IPS-18a (cell line): Measurements from ENCODE around the gene TTF2.
"Not testable (repeated sequence)": the region's sequence is repeated elsewhere in the genome, so short reads cannot be mapped to it uniquely, and the experiment has no call there.

Source experiments
- H3K27ac ChIP-seq: one replicate; pipeline ENCODE4 v1.5.1; 2013; ENCODE audit warnings: low read length
- H3K27me3 ChIP-seq: one replicate; pipeline ENCODE4 v1.6.1; 2013; ENCODE audit warnings: mild to moderate bottlenecking, low read length; ENCODE audit not compliant: control insufficient read depth, insufficient read depth
- H3K36me3 ChIP-seq: one replicate; pipeline ENCODE4 v1.6.1; 2013; ENCODE audit warnings: low read depth, low read length; ENCODE audit not compliant: control insufficient read depth
- H3K4me1 ChIP-seq: one replicate; pipeline ENCODE4 v1.6.1; 2013; ENCODE audit warnings: low read depth, low read length; ENCODE audit not compliant: control insufficient read depth
- H3K4me3 ChIP-seq: one replicate; pipeline ENCODE4 v1.5.1; 2013; ENCODE audit warnings: low read length
- H3K9ac ChIP-seq: one replicate; pipeline ENCODE4 v1.6.1; 2013; ENCODE audit warnings: mild to moderate bottlenecking, low read length, moderate library complexity
- H3K9me3 ChIP-seq: one replicate; pipeline ENCODE4 v1.6.1; 2013; ENCODE audit warnings: low read depth, low read length; ENCODE audit not compliant: control insufficient read depth

Gene TTF2

DNA sequence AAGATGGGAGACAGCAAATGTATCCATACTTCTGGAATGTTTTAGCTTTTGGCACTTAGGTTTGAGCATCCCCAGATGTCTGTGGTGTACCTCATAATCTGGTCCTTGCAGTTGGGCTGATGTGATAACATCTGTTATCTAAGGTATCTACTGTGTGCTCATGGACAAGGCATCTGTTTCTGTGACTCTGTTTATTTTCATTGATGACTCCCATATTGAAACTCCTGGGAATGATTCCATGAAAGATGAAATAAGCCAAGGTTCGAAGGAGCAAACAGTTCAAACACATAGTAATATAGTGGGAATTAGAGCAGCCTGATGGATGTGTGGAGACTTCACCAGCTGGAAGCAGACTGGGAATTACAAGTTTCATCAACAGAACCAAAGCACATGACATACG lies 82.1 kb downstream of the TTF2 start:
- H3K27ac ChIP-seq = no peak overlapping the region

DNA sequence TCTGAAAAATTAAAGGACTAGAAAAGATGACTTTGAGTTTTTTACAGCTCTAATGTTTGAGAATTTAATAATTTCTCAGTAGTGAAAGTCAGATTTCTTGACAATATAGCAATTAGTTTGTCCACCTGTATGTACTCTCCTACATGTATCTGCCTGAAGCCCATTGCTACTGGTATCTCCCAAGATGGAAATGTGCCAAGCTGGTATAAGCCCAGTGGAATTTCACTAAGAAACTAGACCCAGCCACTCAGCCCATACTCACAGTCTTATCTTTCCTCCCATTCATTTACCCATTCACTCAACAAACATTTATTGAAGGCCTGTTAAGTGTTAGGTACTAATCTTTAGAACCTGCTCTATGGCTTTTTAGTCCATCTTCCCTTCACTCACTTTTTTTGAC lies 83.0 kb downstream of the TTF2 start:
- no peak overlapping the region for H3K9ac ChIP-seq
- no peaks in the 10 kb centered on the region for H3K9me3 ChIP-seq
- peaks cover 16% of the 10 kb centered on the region for H3K4me1 ChIP-seq
- no peak overlapping the region for H3K4me3 ChIP-seq
- H3K36me3 ChIP-seq = no peaks in the 10 kb centered on the region
- H3K27ac ChIP-seq = no peak overlapping the region
- no peaks in the 10 kb centered on the region for H3K27me3 ChIP-seq

More for the DNA sequence above, 82.1 kb downstream of the TTF2 start:
- no peaks in the 10 kb centered on the region for H3K27me3 ChIP-seq
- peaks cover 15% of the 10 kb centered on the region for H3K4me1 ChIP-seq
- H3K4me3 ChIP-seq = no peak overlapping the region
- no peaks in the 10 kb centered on the region for H3K36me3 ChIP-seq
- H3K9ac ChIP-seq = no peak overlapping the region
- H3K9me3 ChIP-seq = no peaks in the 10 kb centered on the region

DNA sequence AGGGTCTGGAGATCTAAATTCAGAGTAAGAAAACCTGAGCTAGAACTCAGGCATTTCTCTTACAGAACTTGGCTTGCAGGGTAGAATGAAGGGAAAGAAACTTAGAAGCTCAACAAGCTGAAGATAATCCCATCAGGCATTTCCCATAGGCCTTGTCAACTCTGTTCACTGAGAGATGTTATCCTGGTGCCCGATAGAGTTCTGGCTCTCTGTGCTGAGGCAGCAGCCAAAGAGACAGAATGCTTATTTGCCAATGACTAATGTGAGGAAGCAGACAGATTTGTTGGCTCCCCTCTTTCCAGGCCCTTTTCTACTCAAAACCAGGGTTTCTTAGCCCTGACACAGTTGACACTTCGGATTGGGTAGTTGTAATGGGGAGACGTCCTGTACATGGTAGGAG lies 83.7 kb downstream of the TTF2 start:
- no peaks in the 10 kb centered on the region for H3K36me3 ChIP-seq
- no peak overlapping the region for H3K4me3 ChIP-seq
- no peak overlapping the region for H3K9ac ChIP-seq
- no peaks in the 10 kb centered on the region for H3K27me3 ChIP-seq
- H3K27ac ChIP-seq = no peak overlapping the region
- peaks cover 16% of the 10 kb centered on the region for H3K4me1 ChIP-seq
- no peaks in the 10 kb centered on the region for H3K9me3 ChIP-seq

DNA sequence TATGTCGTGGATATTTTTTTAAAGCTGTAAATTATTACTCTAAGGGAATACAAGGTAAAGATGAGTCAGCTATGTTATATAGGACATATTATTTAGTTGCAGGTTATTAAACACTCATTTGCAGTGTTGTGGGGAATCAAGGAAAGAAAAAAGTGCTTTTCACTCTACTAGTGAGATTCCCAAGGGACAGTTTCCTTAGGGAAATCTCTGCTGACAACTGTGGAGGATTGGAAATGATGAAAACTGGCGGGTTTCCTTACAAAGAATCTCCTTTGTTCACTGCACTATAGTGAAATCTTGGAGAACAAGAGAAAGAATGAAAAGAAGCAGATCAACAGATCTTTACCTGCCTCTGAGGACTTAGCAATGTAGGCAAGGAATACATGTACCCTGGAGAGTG lies 85.9 kb downstream of the TTF2 start:
- H3K27me3 ChIP-seq = no peaks in the 10 kb centered on the region
- H3K27ac ChIP-seq = no peak overlapping the region
- no peaks in the 10 kb centered on the region for H3K9me3 ChIP-seq
- H3K4me3 ChIP-seq = no peak overlapping the region
- no peak overlapping the region for H3K9ac ChIP-seq
- peaks cover 16% of the 10 kb centered on the region for H3K4me1 ChIP-seq
- H3K36me3 ChIP-seq = no peaks in the 10 kb centered on the region

DNA sequence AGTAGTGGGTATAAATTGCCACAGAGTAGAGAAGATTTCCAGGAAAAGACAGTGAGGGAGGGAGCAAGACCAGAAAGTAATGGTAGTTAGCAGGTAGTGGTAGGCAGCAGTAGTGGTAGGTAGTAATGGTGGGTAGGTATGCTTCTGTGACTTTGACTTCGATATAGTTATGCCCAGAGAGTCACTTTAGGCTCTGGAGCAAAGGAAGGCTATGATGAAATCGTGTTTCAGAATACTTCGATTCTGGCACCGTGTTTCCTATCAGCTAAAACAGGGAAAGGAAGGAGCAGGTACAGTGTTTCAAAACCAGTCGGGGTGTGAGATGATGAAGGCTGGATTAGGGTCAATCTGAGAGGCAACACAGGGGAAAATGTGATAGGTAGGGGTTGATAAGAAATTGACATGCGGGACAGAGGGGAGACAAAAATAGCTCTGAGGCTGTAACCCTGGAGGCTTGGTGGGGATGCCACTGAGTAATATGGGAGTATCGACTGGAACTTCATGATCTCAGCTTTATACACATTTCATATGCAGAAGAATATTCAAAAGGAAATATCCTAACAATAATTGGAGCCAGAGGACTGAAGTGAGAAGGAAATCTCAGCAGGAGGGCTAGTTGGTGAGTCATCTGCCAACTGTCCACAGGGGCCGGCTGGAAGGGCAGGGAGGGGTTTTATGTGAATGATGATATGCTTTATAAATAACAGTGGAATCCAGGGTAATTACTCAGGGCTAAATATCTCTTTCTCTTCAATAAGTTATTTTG lies 86.6 kb downstream of the TTF2 start:
- Histone ChIP-seq H3K27ac (no peak overlapping the region), H3K4me1 (peaks cover 16% of the 10 kb centered on the region), H3K4me3 (no peak overlapping the region), H3K27me3 (no peaks in the 10 kb centered on the region), H3K9me3 (no peaks in the 10 kb centered on the region), H3K9ac (no peak overlapping the region), H3K36me3 (no peaks in the 10 kb centered on the region)

DNA sequence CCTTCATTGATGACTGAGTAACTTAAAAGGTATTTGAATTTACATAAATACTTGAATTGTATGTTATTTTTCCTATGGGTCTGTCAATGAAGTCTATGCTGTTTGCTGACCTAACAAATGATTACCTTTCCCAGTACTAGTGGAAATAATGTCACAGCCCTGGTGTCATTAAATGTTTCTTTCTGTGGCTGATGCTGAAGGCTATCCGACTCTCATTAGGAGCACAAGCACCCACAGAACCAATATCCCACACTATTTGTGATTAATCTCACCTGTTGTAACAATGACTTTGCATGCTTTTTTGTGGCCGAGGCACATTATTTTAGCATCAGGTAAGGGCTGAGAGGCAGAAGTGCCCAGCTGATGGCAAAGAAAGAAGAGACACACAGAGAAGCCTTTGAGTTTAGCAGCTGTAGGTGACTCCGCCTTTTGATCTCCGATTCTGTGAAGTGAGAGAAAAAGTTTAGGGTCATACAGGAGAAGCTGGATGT lies 87.3 kb downstream of the TTF2 start:
- H3K4me1 ChIP-seq = peaks cover 16% of the 10 kb centered on the region
- no peaks in the 10 kb centered on the region for H3K9me3 ChIP-seq
- H3K4me3 ChIP-seq = no peak overlapping the region
- H3K27ac ChIP-seq = no peak overlapping the region
- no peak overlapping the region for H3K9ac ChIP-seq
- H3K27me3 ChIP-seq = no peaks in the 10 kb centered on the region
- H3K36me3 ChIP-seq = no peaks in the 10 kb centered on the region

DNA sequence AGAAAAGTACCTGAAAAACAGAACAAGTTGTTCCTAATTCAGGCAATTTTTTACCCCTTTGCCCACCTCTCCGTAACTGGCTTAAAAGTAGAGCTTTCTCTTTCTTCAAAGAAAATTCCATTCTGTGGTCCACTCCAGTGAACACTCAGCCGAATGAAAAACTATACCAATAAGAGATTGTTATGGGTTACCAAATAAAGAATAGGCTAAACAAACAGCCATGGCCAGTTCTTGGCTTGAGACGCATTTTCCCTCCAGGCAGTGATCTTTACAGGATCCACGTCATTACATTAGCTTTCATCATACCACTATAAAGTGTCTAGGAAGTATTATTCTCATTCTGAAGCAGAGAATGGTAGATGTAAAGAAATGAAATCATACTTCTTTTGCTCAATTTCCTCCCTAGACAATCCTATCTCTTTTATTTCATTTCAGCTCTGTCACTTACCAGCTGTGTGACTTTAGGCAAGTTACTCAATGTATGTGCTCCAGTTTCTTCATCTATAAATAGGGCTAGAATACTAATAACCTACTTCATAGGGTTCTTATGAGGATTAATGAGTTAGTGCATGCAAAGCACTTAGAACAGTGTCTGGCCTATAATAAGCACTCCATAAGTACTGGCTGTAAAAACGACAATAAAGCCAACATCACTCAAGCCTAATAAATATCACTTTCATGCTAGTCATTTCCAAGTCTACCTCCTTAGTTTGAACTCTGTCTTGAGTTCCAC lies 87.9 kb downstream of the TTF2 start:
- H3K9me3 ChIP-seq = no peaks in the 10 kb centered on the region
- no peak overlapping the region for H3K27ac ChIP-seq
- no peak overlapping the region for H3K9ac ChIP-seq
- H3K36me3 ChIP-seq = no peaks in the 10 kb centered on the region
- H3K4me1 ChIP-seq = peaks cover 16% of the 10 kb centered on the region
- no peak overlapping the region for H3K4me3 ChIP-seq
- no peaks in the 10 kb centered on the region for H3K27me3 ChIP-seq

DNA sequence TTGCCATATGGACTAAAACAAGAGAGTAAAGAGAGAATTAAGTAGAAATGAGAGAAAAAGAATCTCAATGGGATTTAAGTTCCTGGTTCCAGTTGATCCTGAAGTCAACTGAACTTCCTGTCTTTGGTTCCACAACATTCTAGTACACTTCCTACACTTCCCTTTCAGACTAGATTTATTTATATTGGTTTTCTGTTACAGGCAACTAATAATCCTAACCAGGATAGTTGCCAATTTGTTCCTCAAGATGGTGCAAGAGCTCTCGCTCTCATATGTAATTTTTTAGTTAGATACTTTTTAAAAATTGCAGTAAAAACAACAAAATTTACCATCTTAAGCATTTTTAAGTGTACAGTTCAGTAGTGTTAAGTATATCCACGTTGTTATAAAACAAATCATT lies 90.2 kb downstream of the TTF2 start:
- no peaks in the 10 kb centered on the region for H3K36me3 ChIP-seq
- no peak overlapping the region for H3K4me3 ChIP-seq
- no peaks in the 10 kb centered on the region for H3K9me3 ChIP-seq

DNA sequence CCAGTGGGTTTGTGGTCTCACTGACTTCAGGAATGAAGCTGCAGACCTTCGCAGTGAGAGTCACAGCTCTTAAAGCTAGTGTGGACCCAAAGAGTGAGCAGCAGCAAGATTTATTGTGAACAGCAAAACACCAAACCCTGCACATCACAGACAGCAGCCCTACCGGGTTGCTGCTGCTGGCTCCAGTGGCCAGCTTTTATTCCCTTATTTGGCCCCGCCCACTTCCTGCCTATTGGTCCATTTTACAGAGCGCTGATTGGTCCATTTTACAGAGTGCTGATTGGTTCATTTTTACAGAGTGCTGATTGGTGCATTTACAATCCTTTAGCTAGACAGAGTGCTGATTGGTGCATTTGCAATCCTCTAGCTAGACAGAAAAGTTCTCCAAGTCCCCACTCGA lies 91.2 kb downstream of the TTF2 start:
- H3K9me3 ChIP-seq, H3K27me3 ChIP-seq, H3K9ac ChIP-seq, H3K36me3 ChIP-seq, H3K4me3 ChIP-seq, H3K27ac ChIP-seq: not testable (repeated sequence)
- H3K4me1 ChIP-seq = peaks cover 15% of the 10 kb centered on the region

More for the DNA sequence above, 90.2 kb downstream of the TTF2 start:
- no peak overlapping the region for H3K27ac ChIP-seq
- peaks cover 16% of the 10 kb centered on the region for H3K4me1 ChIP-seq
- H3K9ac ChIP-seq = no peak overlapping the region
- no peaks in the 10 kb centered on the region for H3K27me3 ChIP-seq
